ENCODE data around the gene TCP11L1. TPM values are rescaled to one million over a fixed set of nuclear protein-coding genes. Genes with fewer than 3 reads are reported as not detected.

The TCP11L1 gene
- total RNA-seq: 23.9 and 27.0 TPM in 2 replicates

DNA sequence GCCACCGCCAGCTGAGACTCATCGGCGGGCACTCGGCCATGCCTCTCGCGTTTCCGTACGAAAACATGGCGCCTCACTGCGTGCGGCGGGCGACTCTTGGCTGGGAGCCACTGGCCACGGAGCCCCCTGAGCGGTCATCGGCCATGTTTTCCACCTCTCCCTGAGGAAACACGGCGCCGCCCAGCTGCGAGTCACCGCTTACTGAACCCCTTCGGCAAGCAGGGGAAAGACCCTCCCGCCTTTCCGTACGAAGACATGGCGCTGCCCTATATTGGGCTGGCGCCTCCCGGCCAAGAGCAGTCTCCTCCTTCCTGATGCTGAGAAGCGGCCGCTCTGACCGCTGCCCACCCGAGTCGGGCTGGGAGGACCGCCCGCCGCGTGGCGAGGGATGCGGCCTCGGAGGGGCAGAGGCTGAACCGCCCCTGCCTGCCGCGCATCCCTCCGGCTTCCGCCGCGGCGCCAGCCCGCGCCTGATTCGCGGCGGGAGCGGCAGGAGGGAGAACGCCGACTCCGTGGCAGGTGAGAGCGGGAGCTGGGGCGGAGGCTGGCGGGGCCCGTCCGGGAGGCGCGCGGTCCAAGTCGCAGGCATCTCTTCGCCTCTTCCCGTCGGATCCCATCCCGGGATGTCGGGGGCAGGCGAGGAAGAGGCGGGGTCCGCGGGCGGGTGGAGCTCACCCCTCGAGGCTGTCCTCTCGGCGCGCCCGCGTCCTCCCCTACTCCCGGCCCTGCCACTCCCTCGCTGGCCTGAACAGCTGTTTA lies at the start of gene TCP11L1:
TCP11L1 (plus strand) TSS at position 299 of the 759 bp plus-strand sequence. CDS start 4,202 bp downstream, outside the sequence.

DNA sequence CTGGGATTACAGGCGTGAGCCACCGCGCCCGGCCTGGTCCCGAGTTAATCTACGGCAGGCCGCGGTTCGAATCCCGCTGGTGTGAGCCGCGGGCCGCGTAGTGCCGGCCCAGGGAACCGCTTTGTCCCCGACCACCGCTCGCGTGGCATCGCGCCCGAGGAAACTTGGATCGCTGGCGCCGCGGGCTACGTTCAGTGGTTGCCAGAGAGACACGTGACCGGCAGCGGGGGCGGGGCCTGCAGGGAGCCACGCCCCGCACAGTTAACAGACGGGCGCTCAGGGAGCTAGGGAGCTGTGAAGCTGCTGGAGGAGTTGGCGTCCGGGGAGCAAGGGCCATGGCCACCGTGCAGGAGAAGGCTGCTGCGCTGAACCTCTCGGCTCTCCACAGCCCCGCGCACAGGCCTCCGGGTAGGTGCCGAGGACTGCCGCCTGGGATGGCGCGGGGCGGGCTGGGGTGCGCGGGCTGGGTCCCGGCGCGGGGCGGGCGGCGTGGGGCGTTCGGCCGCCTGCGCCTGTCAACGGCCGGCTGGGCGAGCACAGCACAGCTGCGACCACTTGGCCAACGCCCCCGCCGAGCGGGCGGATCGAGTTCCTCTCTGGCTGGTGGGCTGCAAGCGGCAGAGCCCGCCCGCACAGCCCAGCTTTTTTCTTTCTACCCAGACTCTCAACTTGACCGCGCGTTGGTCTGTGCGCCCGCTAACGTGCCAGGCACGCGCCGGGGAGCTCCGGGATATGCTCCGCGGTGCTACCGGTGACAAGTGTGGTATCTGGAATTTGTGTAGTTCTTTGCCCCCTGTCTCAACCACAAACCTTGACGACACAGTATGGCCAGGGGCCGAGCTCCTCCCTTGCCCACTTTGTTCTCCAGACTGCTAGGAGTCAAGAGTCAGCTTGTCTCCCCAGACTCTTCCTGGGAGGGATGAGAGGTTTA lies 23.5 kb upstream of the TCP11L1 start, which contains the start of gene DEPDC7:
DEPDC7 (plus strand) TSS at position 258 of the 931 bp plus-strand sequence; CDS start at position 336, 78 bp downstream.

Small RNA genes within 50 kb of the gene (small RNA-seq; reads per million reads assigned to genes)
- gene RF00019: not detected

Other genes with a start within 250 kb of the TCP11L1 start
- not detected in 2 replicates for gene CCDC73, start 244.9 kb upstream of the TCP11L1 start, total RNA-seq
- gene PRRG4, start 209.6 kb upstream of the TCP11L1 start, total RNA-seq: 0.27 and 0.43 TPM in 2 replicates
- gene QSER1, start 146.8 kb upstream of the TCP11L1 start, total RNA-seq: 50.9 and 63.8 TPM in 2 replicates
- gene DEPDC7, start 23.7 kb upstream of the TCP11L1 start, total RNA-seq: 0.14 and 0.66 TPM in 2 replicates
- 46.1 and 57.7 TPM in 2 replicates for gene CSTF3, start 121.9 kb downstream of the TCP11L1 start, total RNA-seq
- 75.5 and 86.7 TPM in 2 replicates for gene HIPK3, start 217.8 kb downstream of the TCP11L1 start, total RNA-seq